Stomach (tissue), 4 donors: Measurements from ENCODE around the gene APP.

Experiments used
- CTCF ChIP-seq, 7 experiments: fragments of 450-650 bp in 4 of 7; fragments of 200-600 bp in 3 of 7; sonication (generic) in 3 of 7; IDR thresholded peaks; one replicate each; pipeline ENCODE4 v1.5.1; 2016 to 2019; ENCODE audit warnings: antibody characterized with exemption in 7 of 7, control low read depth in 2 of 7, mild to moderate bottlenecking in 1 of 7
- POLR2A ChIP-seq, 4 donors: fragments of 450-650 bp; IDR thresholded peaks; one replicate each; pipeline ENCODE4 v1.6.1; 2016; ENCODE audit warnings: antibody characterized with exemption in 4 of 4, control low read depth in 2 of 4, mild to moderate bottlenecking in 1 of 4, moderate library complexity in 1 of 4

- TF ChIP-seq CTCF (IDR thresholded peaks at IDR 0.05) (no peak), POLR2A (IDR thresholded peaks at IDR 0.05) (no peak)
Measured at GRCh38 chr21:25979845-25980616, 190.5 kb downstream of the APP start.
